Common myeloid progenitor, CD34-positive (primary cell): ENCODE results near the gene ANKK1.

Experiments
- CTCF ChIA-PET: fragments of 350-600 bp; sonication (Branson Sonifier 250); formaldehyde crosslinking; loops from one replicate; lab custom pipeline; 2021; ENCODE audit warnings: antibody characterized with exemption; lab: Charles Lee
- POLR2A ChIA-PET: fragments of 350-600 bp; sonication (Branson Sonifier 250); formaldehyde crosslinking; loops from one replicate; lab custom pipeline; 2021; ENCODE audit warnings: antibody characterized with exemption; lab: Charles Lee
- DNase-seq, 3 donors: peaks; one replicate each; pipeline versions ENCODE4 v3.0.0 to v3.0.0-alpha.2; 2013
- H3K27ac ChIP-seq, 2 experiments: 1 replicate in 1 of 2; 2 replicates in 1 of 2; pipeline ENCODE4 v1.7.0; 2013; ENCODE audit warnings: inconsistent platforms in 2 of 2, low read length in 2 of 2, mild to moderate bottlenecking in 2 of 2, low read depth in 1 of 2, moderate library complexity in 1 of 2; ENCODE audit not compliant: severe bottlenecking in 2 of 2, insufficient read depth in 1 of 2, poor library complexity in 1 of 2
- H3K27me3 ChIP-seq, 5 experiments: replicated peaks in 2 of 5; 1 replicate in 3 of 5; 2 replicates in 2 of 5; pipeline versions ENCODE4 v1.6.1 to v1.7.0; 2013; ENCODE audit warnings: low read length in 4 of 5, mild to moderate bottlenecking in 2 of 5, moderate library complexity in 2 of 5, inconsistent platforms in 1 of 5; ENCODE audit not compliant: insufficient read depth in 5 of 5, control insufficient read depth in 4 of 5
- H3K36me3 ChIP-seq, 4 experiments: 1 replicate in 2 of 4; 2 replicates in 2 of 4; pipeline versions ENCODE4 v1.6.1 to v1.7.0; 2013; ENCODE audit warnings: low read length in 3 of 4, control low read depth in 1 of 4, mild to moderate bottlenecking in 1 of 4; ENCODE audit not compliant: control insufficient read depth in 4 of 4, insufficient read depth in 4 of 4
- H3K4me1 ChIP-seq, 4 experiments: 1 replicate in 3 of 4; 2 replicates in 1 of 4; pipeline versions ENCODE4 v1.6.1 to v1.7.1; 2013; ENCODE audit warnings: low read length in 3 of 4, mild to moderate bottlenecking in 3 of 4, control low read depth in 1 of 4, inconsistent platforms in 1 of 4, moderate library complexity in 1 of 4; ENCODE audit not compliant: control insufficient read depth in 4 of 4, insufficient read depth in 4 of 4; ENCODE audit errors: control extremely low read depth in 1 of 4
- H3K4me3 ChIP-seq, 7 experiments: 1 replicate in 4 of 7; 2 replicates in 3 of 7; pipeline versions ENCODE4 v1.5.1 to v1.7.0; 2013; ENCODE audit warnings: mild to moderate bottlenecking in 7 of 7, low read length in 6 of 7, moderate library complexity in 6 of 7, inconsistent platforms in 2 of 7, low read depth in 2 of 7, control low read depth in 1 of 7; ENCODE audit not compliant: insufficient read depth in 4 of 7, control insufficient read depth in 1 of 7; ENCODE audit errors: extremely low read depth in 1 of 7
- H3K9me3 ChIP-seq, 5 experiments: 1 replicate in 4 of 5; 2 replicates in 1 of 5; pipeline versions ENCODE4 v1.6.1 to v1.7.1; 2013; ENCODE audit warnings: low read length in 4 of 5, mild to moderate bottlenecking in 2 of 5, inconsistent platforms in 1 of 5, low read depth in 1 of 5, moderate library complexity in 1 of 5; ENCODE audit not compliant: control insufficient read depth in 4 of 5, insufficient read depth in 2 of 5; ENCODE audit errors: control extremely low read depth in 1 of 5
- WGBS: methylation state at CpG from one replicate; pipeline ENCODE4 v1.1.5; 2013; ENCODE audit not compliant: insufficient coverage; 5-methylcytosine and 5-hydroxymethylcytosine counted together

The ANKK1 gene

GRCh38 chr11:113408206-113408605 lies 20.6 kb downstream of the ANKK1 start:
- Histone ChIP-seq H3K9me3 (no peaks in the 10 kb centered on the region), H3K4me3 (no peak overlapping the region), H3K36me3 (no peaks in the 10 kb centered on the region), H3K27me3 (no peaks in the 10 kb centered on the region), H3K4me1 (peaks cover 0 to 11% (median 3%) of the 10 kb centered on the region in 4 experiments), H3K27ac (no peak overlapping the region)
- CTCF ChIA-PET = no interaction called here
- WGBS = 83% methylated on average over 6 of the region's 9 CpGs
- DNase-seq = no peak
- POLR2A ChIA-PET = no interaction called here

- DNase-seq = no peak
- H3K4me3 ChIP-seq = no peak overlapping the region
- no peak overlapping the region for H3K27ac ChIP-seq
- POLR2A ChIA-PET = no interaction called here
- CTCF ChIA-PET = no interaction called here
- H3K9me3 ChIP-seq = no peaks in the 10 kb centered on the region
- WGBS = 87% methylated on average over 9 of the region's 9 CpGs
- no peaks in the 10 kb centered on the region for H3K27me3 ChIP-seq
- H3K4me1 ChIP-seq = peaks cover 0 to 11% (median 3%) of the 10 kb centered on the region in 4 experiments
- no peaks in the 10 kb centered on the region for H3K36me3 ChIP-seq
These were observed 21.3 kb downstream of the ANKK1 start for GRCh38 chr11:113408887-113409286.

GRCh38 chr11:113409526-113409925 lies 21.9 kb downstream of the ANKK1 start:
- Histone ChIP-seq H3K36me3 (no peaks in the 10 kb centered on the region), H3K9me3 (no peaks in the 10 kb centered on the region), H3K4me3 (no peak overlapping the region), H3K27ac (no peak overlapping the region), H3K27me3 (no peaks in the 10 kb centered on the region), H3K4me1 (peaks cover 0 to 8% (median 2%) of the 10 kb centered on the region in 4 experiments)
- CTCF ChIA-PET = no interaction called here
- WGBS = 94% methylated on average over 2 of the region's 3 CpGs
- DNase-seq = no peak
- POLR2A ChIA-PET = no interaction called here

- no peak overlapping the region for H3K27ac ChIP-seq
- no peaks in the 10 kb centered on the region for H3K36me3 ChIP-seq
- H3K4me3 ChIP-seq = no peak overlapping the region
- no peak for DNase-seq
- peaks cover 0 to 1% (median 0%) of the 10 kb centered on the region in 5 experiments for H3K27me3 ChIP-seq
- 94% methylated on average over 18 of the region's 21 CpGs for WGBS
- no peaks in the 10 kb centered on the region for H3K9me3 ChIP-seq
- ChIA-PET CTCF (no interaction called here), POLR2A (no interaction called here)
- H3K4me1 ChIP-seq = peaks cover 0 to 4% (median 0%) of the 10 kb centered on the region in 4 experiments
These were observed 23.0 kb downstream of the ANKK1 start for GRCh38 chr11:113410414-113411135.

GRCh38 chr11:113411536-113411935 lies 24.0 kb downstream of the ANKK1 start:
- ChIA-PET POLR2A (no interaction called here), CTCF (no interaction called here)
- 94% methylated on average over 3 of the region's 3 CpGs for WGBS
- Histone ChIP-seq H3K27me3 (peaks cover 0 to 1% (median 0%) of the 10 kb centered on the region in 5 experiments), H3K36me3 (no peaks in the 10 kb centered on the region), H3K27ac (no peak overlapping the region), H3K4me3 (no peak overlapping the region), H3K4me1 (no peaks in the 10 kb centered on the region), H3K9me3 (no peaks in the 10 kb centered on the region)
- DNase-seq = no peak

- CTCF ChIA-PET = no interaction called here
- Histone ChIP-seq H3K4me3 (no peak overlapping the region), H3K27me3 (peaks cover 0 to 1% (median 0%) of the 10 kb centered on the region in 5 experiments), H3K36me3 (no peaks in the 10 kb centered on the region), H3K4me1 (no peaks in the 10 kb centered on the region), H3K27ac (no peak overlapping the region), H3K9me3 (no peaks in the 10 kb centered on the region)
- POLR2A ChIA-PET = no interaction called here
- 100% methylated on average over 4 of the region's 9 CpGs for WGBS
- DNase-seq = no peak
These were observed 25.1 kb downstream of the ANKK1 start for GRCh38 chr11:113412675-113413074.

GRCh38 chr11:113415343-113415742 lies 27.8 kb downstream of the ANKK1 start:
- no peak overlapping the region for H3K4me3 ChIP-seq
- 96% methylated on average over 11 of the region's 16 CpGs for WGBS
- DNase-seq = no peak
- no peaks in the 10 kb centered on the region for H3K9me3 ChIP-seq
- CTCF ChIA-PET = no interaction called here
- H3K36me3 ChIP-seq = no peaks in the 10 kb centered on the region
- no peaks in the 10 kb centered on the region for H3K4me1 ChIP-seq
- POLR2A ChIA-PET = no interaction called here
- no peak overlapping the region for H3K27ac ChIP-seq
- H3K27me3 ChIP-seq = peaks cover 0 to 1% (median 0%) of the 10 kb centered on the region in 5 experiments
